HepG2 (cell line): ENCODE results near the gene NCLN. TPM values are rescaled to one million over a fixed set of nuclear protein-coding genes. Genes with fewer than 3 reads are reported as not detected.
A peak's percentile ranks its signal among the peaks of the same experiment; 100 is the strongest.

Experiments
- ATAC-seq: fragments of 200-7000 bp; cut with Tn5 transposase; 3 replicates; pipeline ENCODE4 v1.9.1; 2020; ENCODE audit warnings: mild to moderate bottlenecking, moderate library complexity
- BruUV-seq: library from RNA; stranded (reverse); fragments of 400-500 nt; replicated peaks from 2 replicates; lab custom pipeline; 2021; lab: Mats Ljungman, UMichigan
- CTCF ChIA-PET: fragments of 300-600 bp; formaldehyde crosslinking; extraction: SDS; loops from one replicate; lab custom pipeline; 2021; ENCODE audit warnings: low total read pairs, inconsistent platforms, low intra/inter-chr PET ratio; lab: Yijun Ruan, JAX
- POLR2A ChIA-PET: fragments of 350-600 bp; sonication (Branson Sonifier 250); formaldehyde crosslinking; loops from one replicate; lab custom pipeline; 2020; ENCODE audit warnings: antibody characterized with exemption, inconsistent platforms; lab: Yijun Ruan, JAX
- DNase-seq: peaks from one replicate; pipeline ENCODE4 v3.0.0-alpha.2; 2015; ENCODE audit warnings: low spot score
- FAIRE-seq: peaks from 3 replicates; lab custom pipeline; 2011; peaks lifted over from hg19 to GRCh38; lab: Jason Lieb, UNC
- H2AFZ ChIP-seq: one replicate; pipeline ENCODE4 v1.6.1; 2011; ENCODE audit warnings: low read length, inconsistent platforms
- H3K27ac ChIP-seq: fragments of 300-600 bp; 3 replicates; pipeline ENCODE4 v1.8.0; 2011; ENCODE audit warnings: mixed run types, mild to moderate bottlenecking, mixed read lengths, low read length, inconsistent platforms; ENCODE audit not compliant: insufficient read depth; ENCODE audit errors: extremely low read length
- H3K27me3 ChIP-seq, 2 experiments: fragments of 200-600 bp in 1 of 2; 2 replicates in 1 of 2; 3 replicates in 1 of 2; pipeline versions ENCODE4 v1.6.0 to v1.8.0; 2011; ENCODE audit warnings: low read length in 2 of 2, mild to moderate bottlenecking in 2 of 2, moderate library complexity in 2 of 2, inconsistent platforms in 1 of 2; ENCODE audit not compliant: insufficient read depth in 2 of 2, control insufficient read depth in 1 of 2
- H3K36me3 ChIP-seq, 2 experiments: fragments of 200-600 bp in 1 of 2; replicated peaks in 1 of 2; 2 replicates in 1 of 2; 3 replicates in 1 of 2; pipeline versions ENCODE4 v1.5.1 to v1.8.0; 2011; ENCODE audit warnings: low read length in 2 of 2, inconsistent platforms in 1 of 2; ENCODE audit not compliant: insufficient read depth in 2 of 2, control insufficient read depth in 1 of 2
- H3K4me1 ChIP-seq: 2 replicates; pipeline ENCODE4 v1.5.1; 2012; ENCODE audit warnings: low read length, inconsistent platforms; ENCODE audit not compliant: insufficient read depth
- H3K4me2 ChIP-seq: 2 replicates; pipeline ENCODE4 v1.6.0; 2011; ENCODE audit warnings: low read depth, low read length, inconsistent platforms
- H3K4me3 ChIP-seq, 3 experiments: fragments of 200-600 bp in 1 of 3; sonication (generic), shearing (Covaris generic) in 1 of 3; replicated peaks in 1 of 3; 2 replicates each; pipeline ENCODE4 v1.5.1; 2011 to 2016; ENCODE audit warnings: low read length in 3 of 3, inconsistent platforms in 2 of 3, low read depth in 2 of 3, mild to moderate bottlenecking in 2 of 3, control low read depth in 1 of 3, mixed read lengths in 1 of 3; ENCODE audit not compliant: insufficient read depth in 1 of 3
- H3K79me2 ChIP-seq: one replicate; pipeline ENCODE4 v1.6.1; 2011; ENCODE audit warnings: low read length, inconsistent platforms; ENCODE audit not compliant: insufficient read depth
- H3K9ac ChIP-seq: 2 replicates; pipeline ENCODE4 v1.6.0; 2011; ENCODE audit warnings: mild to moderate bottlenecking, low read depth, low read length, inconsistent platforms; ENCODE audit not compliant: insufficient read depth
- H3K9me3 ChIP-seq: 2 replicates; pipeline ENCODE4 v1.5.1; 2012; ENCODE audit warnings: mild to moderate bottlenecking, low read length
- H4K20me1 ChIP-seq: 2 replicates; pipeline ENCODE4 v1.6.0; 2011; ENCODE audit warnings: inconsistent platforms, mild to moderate bottlenecking, low read length, moderate library complexity; ENCODE audit not compliant: insufficient read depth
- ARNTL ChIP-seq: sonication (generic); formaldehyde crosslinking; IDR thresholded peaks from 2 replicates; pipeline ENCODE4 v1.4.0; 2020; ENCODE audit warnings: mild to moderate bottlenecking, missing genetic modification reagents
- ATM ChIP-seq: fragments of 450-650 bp; IDR thresholded peaks from 2 replicates; pipeline ENCODE4 v1.7.1; 2017; ENCODE audit warnings: mild to moderate bottlenecking, borderline replicate concordance
- CENPT ChIP-seq: sonication (generic); formaldehyde crosslinking; IDR thresholded peaks from 2 replicates; pipeline ENCODE4 v1.8.0; 2022; ENCODE audit warnings: low read depth, mild to moderate bottlenecking, moderate library complexity, missing genetic modification reagents
- E2F1 ChIP-seq: sonication (generic); formaldehyde crosslinking; IDR thresholded peaks from 2 replicates; pipeline ENCODE4 v1.5.0; 2020; ENCODE audit warnings: missing genetic modification reagents
- EEA1 ChIP-seq: sonication (generic); formaldehyde crosslinking; IDR thresholded peaks from 2 replicates; pipeline ENCODE4 v1.5.1; 2020; ENCODE audit warnings: mild to moderate bottlenecking, missing genetic modification reagents, borderline replicate concordance
- FOXC1 ChIP-seq: sonication (generic); formaldehyde crosslinking; IDR thresholded peaks from 2 replicates; pipeline ENCODE4 v1.8.0; 2022; ENCODE audit warnings: mild to moderate bottlenecking, missing genetic modification reagents, borderline replicate concordance
- HMG20B ChIP-seq: conservative IDR thresholded peaks from 2 replicates; pipeline ENCODE4 v1.6.1; 2016; ENCODE audit warnings: missing genetic modification reagents, missing compliant biosample characterization
- KLF15 ChIP-seq: sonication (generic); formaldehyde crosslinking; IDR thresholded peaks from 2 replicates; pipeline ENCODE4 v1.8.1; 2023; ENCODE audit warnings: borderline replicate concordance, mild to moderate bottlenecking, inconsistent platforms, missing genetic modification reagents, mixed read lengths
- KLF6 ChIP-seq: IDR thresholded peaks from 2 replicates; pipeline ENCODE4 v1.8.0; 2016; ENCODE audit warnings: missing biosample characterization, missing genetic modification reagents
- NR2F1 ChIP-seq, 2 experiments: fragments of 450-650 bp in 1 of 2; formaldehyde crosslinking in 1 of 2; IDR thresholded peaks; 2 replicates each; pipeline versions ENCODE4 v1.5.0 to v1.6.1; 2016 to 2020; ENCODE audit warnings: mild to moderate bottlenecking in 1 of 2, missing compliant biosample characterization in 1 of 2, missing genetic modification reagents in 1 of 2, moderate library complexity in 1 of 2
- RFX3 ChIP-seq: IDR thresholded peaks from 2 replicates; pipeline ENCODE4 v1.6.1; 2016; ENCODE audit warnings: missing biosample characterization, missing genetic modification reagents
- RFX5 ChIP-seq: IDR thresholded peaks from 2 replicates; pipeline ENCODE4 v1.6.1; 2011; ENCODE audit warnings: low read depth, low read length, improper control_type of control experiment
- RXRB ChIP-seq: IDR thresholded peaks from 2 replicates; pipeline ENCODE4 v1.6.1; 2016; ENCODE audit warnings: borderline replicate concordance, missing genetic modification reagents, missing compliant biosample characterization
- SALL2 ChIP-seq: sonication (generic); formaldehyde crosslinking; IDR thresholded peaks from 2 replicates; pipeline ENCODE4 v1.8.1; 2023; ENCODE audit warnings: mild to moderate bottlenecking, missing genetic modification reagents, inconsistent platforms
- ZFYVE20 ChIP-seq: sonication (generic); formaldehyde crosslinking; IDR thresholded peaks from 2 replicates; pipeline ENCODE4 v1.8.0; 2023; ENCODE audit warnings: low read depth, mild to moderate bottlenecking, moderate library complexity, missing genetic modification reagents, borderline replicate concordance
- ZNF317 ChIP-seq: sonication (generic); formaldehyde crosslinking; IDR thresholded peaks from 2 replicates; pipeline ENCODE4 v1.5.0; 2020; ENCODE audit warnings: mild to moderate bottlenecking, missing genetic modification reagents
- ZNF777 ChIP-seq: sonication (generic); formaldehyde crosslinking; IDR thresholded peaks from 2 replicates; pipeline ENCODE4 v1.4.0; 2020; ENCODE audit warnings: missing genetic modification reagents
- ZNF879 ChIP-seq: sonication (generic); formaldehyde crosslinking; IDR thresholded peaks from 2 replicates; pipeline ENCODE4 v1.8.1; 2023; ENCODE audit warnings: missing genetic modification reagents
- WGBS: methylation state at CpG from one replicate; pipeline ENCODE4 v1.1.6; 2017; ENCODE audit warnings: low lambda C conversion rate; 5-methylcytosine and 5-hydroxymethylcytosine counted together
- in situ Hi-C: cut with HindIII; loops from 2 replicates; pipeline ENCODE4 v1.10.0; 2017; ENCODE audit warnings: low pct_unique_long_range_greater_than_20kb; ENCODE audit not compliant: extremely low pct_ligation_motif_present
- intact Hi-C: fragments of 100-400 bp; cut with micrococcal nuclease; formaldehyde crosslinking; loops from one replicate; pipeline ENCODE4 v1.10.0; 2022; ENCODE audit not compliant: unreplicated experiment
- polyA plus RNA-seq, 8 experiments: library from polyadenylated mRNA; depleted of rRNA in 3 of 8; stranded (reverse) in 7 of 8; unstranded in 1 of 8; fragments of >200 nt; fragmentation: Illumina TruSeq in 4 of 8; extraction: Trizol in 4 of 8; gene quantifications; 2 replicates each; pipeline versions ENCODE4 v1.2.1 to v1.2.3, GENCODE V29; 2011 to 2016; ENCODE audit warnings: low read depth in 4 of 8, missing spikeins in 1 of 8, mixed read lengths in 1 of 8; ENCODE audit not compliant: insufficient read depth in 1 of 8
- total RNA-seq, 5 experiments: library from RNA; depleted of rRNA; stranded (reverse); fragments of >200 nt; fragmentation: Illumina TruSeq; extraction: Trizol; gene quantifications; 2 replicates each; pipeline ENCODE4 v1.2.3, GENCODE V29; 2016; ENCODE audit warnings: low read depth in 1 of 5
- TF ChIP-seq, protein P1 (sequence below): sonication (generic); formaldehyde crosslinking; IDR thresholded peaks from 2 replicates; pipeline ENCODE4 v1.4.0; 2020; ENCODE audit warnings: missing genetic modification reagents
- TF ChIP-seq, protein P2 (sequence below): sonication (generic); formaldehyde crosslinking; IDR thresholded peaks from 2 replicates; pipeline ENCODE4 v1.5.0; 2020; ENCODE audit warnings: missing genetic modification reagents
- TF ChIP-seq, protein P3 (sequence below): sonication (generic); formaldehyde crosslinking; IDR thresholded peaks from 2 replicates; pipeline ENCODE4 v1.8.0; 2022; ENCODE audit warnings: mild to moderate bottlenecking, missing genetic modification reagents

NCLN gene
- total and polyA plus RNA-seq, 2 of the 13 experiments (the other 11 are each of a cell fraction or from before 2014, with no cell fraction given), result 42.6 to 56.0 TPM

- no peak for TF ChIP-seq ZNF317 (CRISPR knock-in tag)
- no peak for TF ChIP-seq CENPT (CRISPR knock-in tag)
- TF ChIP-seq, protein P1, sequence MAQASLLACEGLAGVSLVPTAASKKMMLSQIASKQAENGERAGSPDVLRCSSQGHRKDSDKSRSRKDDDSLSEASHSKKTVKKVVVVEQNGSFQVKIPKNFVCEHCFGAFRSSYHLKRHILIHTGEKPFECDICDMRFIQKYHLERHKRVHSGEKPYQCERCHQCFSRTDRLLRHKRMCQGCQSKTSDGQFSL (CRISPR knock-in tag), result 0 out of 2 replicates have a peak, but pooled peaks have one; percentile 19
- no peak for TF ChIP-seq ZFYVE20 (CRISPR knock-in tag)
- TF ChIP-seq HMG20B (CRISPR knock-in tag), result no peak
- TF ChIP-seq, protein P2, sequence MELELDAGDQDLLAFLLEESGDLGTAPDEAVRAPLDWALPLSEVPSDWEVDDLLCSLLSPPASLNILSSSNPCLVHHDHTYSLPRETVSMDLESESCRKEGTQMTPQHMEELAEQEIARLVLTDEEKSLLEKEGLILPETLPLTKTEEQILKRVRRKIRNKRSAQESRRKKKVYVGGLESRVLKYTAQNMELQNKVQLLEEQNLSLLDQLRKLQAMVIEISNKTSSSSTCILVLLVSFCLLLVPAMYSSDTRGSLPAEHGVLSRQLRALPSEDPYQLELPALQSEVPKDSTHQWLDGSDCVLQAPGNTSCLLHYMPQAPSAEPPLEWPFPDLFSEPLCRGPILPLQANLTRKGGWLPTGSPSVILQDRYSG (CRISPR knock-in tag), result no peak
- 0 out of 2 replicates have a peak, but pooled peaks have one; percentile 61 for TF ChIP-seq SALL2 (CRISPR knock-in tag)
- TF ChIP-seq NR2F1 (CRISPR knock-in tag; IDR thresholded peaks at IDR 0.05), result no peak
These were observed 24.8 kb downstream of the NCLN start (continued) for GRCh38 chr19:3210347-3211017.

- in situ Hi-C loops, result no loop called here
- intact Hi-C loops, result no loop called here
- ATAC-seq, result peak; percentile 14; the same call in 2 of the 3 replicates
- H3K27me3 ChIP-seq, result no peaks in the 10 kb centered on the region
- no peak overlapping the region for H3K9ac ChIP-seq
- no peak overlapping the region for H2AFZ ChIP-seq
- no peaks in the 10 kb centered on the region; the same call in 1 of the 2 replicates for H4K20me1 ChIP-seq
- ChIA-PET CTCF (interaction anchor here (1.1 kb wide), 1 partner anchor 249 kb away, joined by 3 read pairs; no protein-coding TSS in a partner anchor), POLR2A (no interaction called here)
- no TSS peak for BruUV-seq
- no peak overlapping the region for H3K27ac ChIP-seq
- 66% methylated on average over 11 of the region's 12 CpGs for WGBS
- H3K79me2 ChIP-seq, result no peaks in the 10 kb centered on the region
- H3K4me3 ChIP-seq, result no peak overlapping the region
- peaks cover 12% of the 10 kb centered on the region for H3K4me1 ChIP-seq
- no peak for DNase-seq
- H3K4me2 ChIP-seq, result no peak overlapping the region
- FAIRE-seq, result no peak
- H3K9me3 ChIP-seq, result no peaks in the 10 kb centered on the region
- H3K36me3 ChIP-seq, result peaks cover 5 to 6% of the 10 kb centered on the region in 2 experiments; a peak in 3 of 5 replicates
- TF ChIP-seq RFX3 (CRISPR knock-in tag) (no peak), KLF15 (CRISPR knock-in tag) (no peak), ARNTL (no peak), ZNF879 (CRISPR knock-in tag) (no peak), RXRB (CRISPR knock-in tag) (no peak), ATM (no peak), KLF6 (no peak), RFX5 (no peak), FOXC1 (CRISPR knock-in tag) (no peak), EEA1 (no peak), ZNF777 (CRISPR knock-in tag) (no peak), E2F1 (no peak)
- TF ChIP-seq, protein P3, sequence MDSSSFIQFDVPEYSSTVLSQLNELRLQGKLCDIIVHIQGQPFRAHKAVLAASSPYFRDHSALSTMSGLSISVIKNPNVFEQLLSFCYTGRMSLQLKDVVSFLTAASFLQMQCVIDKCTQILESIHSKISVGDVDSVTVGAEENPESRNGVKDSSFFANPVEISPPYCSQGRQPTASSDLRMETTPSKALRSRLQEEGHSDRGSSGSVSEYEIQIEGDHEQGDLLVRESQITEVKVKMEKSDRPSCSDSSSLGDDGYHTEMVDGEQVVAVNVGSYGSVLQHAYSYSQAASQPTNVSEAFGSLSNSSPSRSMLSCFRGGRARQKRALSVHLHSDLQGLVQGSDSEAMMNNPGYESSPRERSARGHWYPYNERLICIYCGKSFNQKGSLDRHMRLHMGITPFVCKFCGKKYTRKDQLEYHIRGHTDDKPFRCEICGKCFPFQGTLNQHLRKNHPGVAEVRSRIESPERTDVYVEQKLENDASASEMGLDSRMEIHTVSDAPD, result no peak
These were observed 25.5 kb downstream of the NCLN start for GRCh38 chr19:3211191-3211590.
